ENCODE data around the gene JAK2.

GRCh38 chr9:5042661-5043178 is 57.6 kb downstream of the JAK2 start:
- no peak for TF ChIP-seq CTCF (conservative IDR thresholded peaks at IDR 0.05; ENCODE audit: low read depth, low read length)
- no peak for TF ChIP-seq EZH2 (IDR thresholded peaks at IDR 0.05; ENCODE audit: borderline replicate concordance, low read depth, low read length, poor library complexity, severe bottlenecking)

Data from A673 (cell line).